Activated T-cell treated with anti-CD3 and anti-CD28 coated beads, Interleukin-2, amount 50 U/mL, for 72 hours (primary cell): Measurements from ENCODE around the gene MRPL32. TPM values are rescaled to one million over a fixed set of nuclear protein-coding genes. Genes with fewer than 3 reads are reported as not detected.
"Not testable (repeated sequence)": the region's sequence is repeated elsewhere in the genome, so short reads cannot be mapped to it uniquely, and the experiment has no call there.

Source experiments
- ATAC-seq, 2 donors: fragments of 150-1000 bp; cut with Tn5 transposase; replicated peaks in 1 of 2; 2 replicates each; pipeline ENCODE4 v1.10.0; 2021; ENCODE audit warnings: moderate library complexity in 2 of 2, mild to moderate bottlenecking in 1 of 2
- DNase-seq, 2 donors: peaks; one replicate each; pipeline ENCODE4 v3.0.0; 2021 to 2022; ENCODE audit warnings: mixed read lengths in 1 of 2
- H3K27ac Mint-ChIP-seq: one replicate; pipeline ENCODE4 v1.8.0; 2022; ENCODE audit warnings: mild to moderate bottlenecking, moderate library complexity, mixed read lengths
- H3K27me3 Mint-ChIP-seq: one replicate; pipeline ENCODE4 v1.8.0; 2022; ENCODE audit warnings: low read depth, mixed read lengths
- H3K36me3 Mint-ChIP-seq, 2 donors: one replicate each; pipeline ENCODE4 v1.8.0; 2022; ENCODE audit warnings: mixed read lengths in 2 of 2, mild to moderate bottlenecking in 1 of 2; ENCODE audit not compliant: insufficient read depth in 2 of 2
- H3K4me1 Mint-ChIP-seq: one replicate; pipeline ENCODE4 v1.8.0; 2022; ENCODE audit warnings: low read depth, mixed read lengths
- H3K4me3 Mint-ChIP-seq, 2 donors: one replicate each; pipeline ENCODE4 v1.8.0; 2022; ENCODE audit warnings: mild to moderate bottlenecking in 2 of 2, mixed read lengths in 2 of 2, moderate library complexity in 2 of 2
- H3K9me3 Mint-ChIP-seq, 2 donors: one replicate each; pipeline ENCODE4 v1.8.0; 2022; ENCODE audit warnings: mixed read lengths in 2 of 2
- total RNA-seq, 2 donors: library from RNA; stranded (reverse); gene quantifications; one replicate each; pipeline ENCODE4 v1.2.3, GENCODE V29; 2022

Gene MRPL32
- total RNA-seq, result 10 to 100 TPM; 64.5 to 66.6 TPM

DNA sequence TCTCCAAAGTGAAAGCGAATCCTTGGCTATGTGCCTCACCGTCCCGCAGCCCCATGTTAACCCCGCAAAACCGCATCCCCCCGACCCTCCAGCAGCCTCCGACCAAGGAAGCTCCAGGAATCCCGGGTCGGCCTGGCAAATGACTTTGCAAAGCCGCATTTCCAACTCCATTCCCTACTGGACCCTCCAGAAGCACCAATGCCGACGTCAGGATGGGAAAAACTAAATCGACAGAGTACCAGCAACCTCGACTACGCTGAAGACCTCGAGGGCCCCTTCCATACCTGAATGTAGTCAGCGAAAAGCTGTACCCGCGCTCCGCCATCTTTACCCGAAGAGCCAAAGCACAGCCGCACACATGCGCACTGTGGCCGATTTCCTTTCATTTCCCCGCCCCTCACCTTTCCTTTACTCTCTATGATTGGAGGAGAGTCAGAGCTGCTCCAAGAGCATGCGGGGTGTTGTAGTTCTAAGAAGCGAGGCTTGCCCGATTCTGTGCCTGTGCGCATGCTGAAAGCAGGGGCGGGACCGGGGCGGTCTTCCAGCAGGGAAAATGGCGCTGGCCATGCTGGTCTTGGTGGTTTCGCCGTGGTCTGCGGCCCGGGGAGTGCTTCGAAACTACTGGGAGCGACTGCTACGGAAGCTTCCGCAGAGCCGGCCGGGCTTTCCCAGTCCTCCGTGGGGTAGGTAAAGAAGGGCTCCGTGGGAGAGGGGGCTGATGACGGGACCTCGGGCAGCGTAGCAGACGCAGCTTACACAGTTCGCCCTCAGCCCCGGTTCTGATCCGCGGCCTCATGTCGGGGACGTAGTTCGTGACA is at the start of gene MRPL32, which contains the start of gene PSMA2:
MRPL32 (plus strand) TSS at position 543 of the 818 bp plus-strand sequence; CDS start at position 554, 11 bp downstream.
PSMA2 (minus strand) TSS at position 341 of the 818 bp plus-strand sequence; CDS start at position 325, 16 bp downstream.
- Mint-ChIP-seq H3K27me3 (no peaks in the 10 kb centered on the region), H3K36me3 (peaks cover 7 to 21% of the 10 kb centered on the region in 2 donors), H3K4me1 (peaks cover 65% of the 10 kb centered on the region), H3K9me3 (no peaks in the 10 kb centered on the region), H3K4me3 (peak within 1 kb of the TSS; percentile 96 to 100), H3K27ac (peak within 1 kb of the TSS; percentile 97)
- DNase-seq, result peak; percentile 94 to 95
- peak; percentile 99 to 100 for ATAC-seq

DNA sequence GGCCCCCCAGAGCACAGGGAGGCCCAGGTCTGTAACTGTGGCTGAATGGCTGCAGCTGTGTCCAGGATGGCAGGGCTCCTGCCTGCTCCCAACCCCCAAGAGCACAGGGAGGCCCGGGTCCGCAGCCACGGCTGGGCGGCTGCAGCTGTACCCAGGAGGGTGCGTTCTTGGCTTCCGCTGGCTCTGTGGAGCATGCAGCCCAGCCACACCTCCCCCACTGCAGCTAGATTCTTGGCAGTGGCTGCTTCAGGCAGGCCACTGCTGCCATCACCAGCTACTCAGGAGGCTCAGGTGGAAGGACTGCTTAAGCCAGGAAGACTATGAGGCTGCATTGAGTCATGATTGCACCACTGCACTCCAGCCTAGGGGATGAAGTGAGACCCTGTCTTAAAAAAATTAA is 48.2 kb upstream of the MRPL32 start:
- Mint-ChIP-seq H3K27ac (no peak overlapping the region), H3K9me3 (no peaks in the 10 kb centered on the region), H3K4me1 (peaks cover 22% of the 10 kb centered on the region), H3K27me3 (no peaks in the 10 kb centered on the region), H3K4me3 (no peak overlapping the region), H3K36me3 (no peaks in the 10 kb centered on the region)
- DNase-seq (no peak), ATAC-seq (no peak)

DNA sequence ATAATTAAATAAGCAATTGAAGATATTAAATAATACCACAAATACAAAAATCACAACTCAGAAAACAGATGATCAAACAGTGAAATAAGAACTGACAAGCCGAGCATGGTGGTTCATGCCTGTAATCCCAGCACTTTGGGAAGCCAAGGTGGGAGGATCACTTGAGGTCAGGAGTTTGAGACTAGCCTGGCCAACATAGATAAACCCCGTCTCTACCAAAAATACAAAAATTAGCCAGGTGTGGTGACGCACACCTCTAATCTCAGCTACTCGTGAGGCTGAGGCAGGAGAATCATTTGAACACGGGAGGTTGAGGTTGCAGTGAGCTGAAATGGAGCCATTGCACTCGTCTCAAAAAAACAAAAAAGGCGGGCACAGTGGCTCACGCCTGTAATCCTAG is 47.0 kb upstream of the MRPL32 start:
- not testable (repeated sequence) for H3K27ac Mint-ChIP-seq, ATAC-seq, H3K36me3 Mint-ChIP-seq, DNase-seq, H3K9me3 Mint-ChIP-seq, H3K4me3 Mint-ChIP-seq, H3K27me3 Mint-ChIP-seq
- peaks cover 27% of the 10 kb centered on the region for H3K4me1 Mint-ChIP-seq

GRCh38 chr7:42886129-42886528 is 46.0 kb upstream of the MRPL32 start:
- no peaks in the 10 kb centered on the region for H3K27me3 Mint-ChIP-seq
- H3K36me3 Mint-ChIP-seq, result no peaks in the 10 kb centered on the region
- H3K27ac Mint-ChIP-seq, result no peak overlapping the region
- ATAC-seq, result no peak
- peaks cover 27% of the 10 kb centered on the region for H3K4me1 Mint-ChIP-seq
- H3K4me3 Mint-ChIP-seq, result no peak overlapping the region
- DNase-seq, result no peak
- H3K9me3 Mint-ChIP-seq, result no peaks in the 10 kb centered on the region

GRCh38 chr7:42886893-42887505 is 45.2 kb upstream of the MRPL32 start:
- no peak for DNase-seq
- H3K27ac Mint-ChIP-seq, result peak overlapping the region; percentile 87
- peak overlapping the region; percentile 86 to 95 for H3K4me3 Mint-ChIP-seq

GRCh38 chr7:42893346-42894240 is 38.6 kb upstream of the MRPL32 start:
- H3K27me3 Mint-ChIP-seq, result no peaks in the 10 kb centered on the region
- H3K27ac Mint-ChIP-seq, result no peak overlapping the region
- peaks cover 7 to 10% of the 10 kb centered on the region in 2 donors for H3K9me3 Mint-ChIP-seq
- H3K36me3 Mint-ChIP-seq, result peaks cover 10 to 13% of the 10 kb centered on the region in 2 donors
- peaks cover 8% of the 10 kb centered on the region for H3K4me1 Mint-ChIP-seq
- no peak for ATAC-seq
- no peak for DNase-seq
- H3K4me3 Mint-ChIP-seq, result no peak overlapping the region

More at GRCh38 chr7:42886893-42887505, 45.2 kb upstream of the MRPL32 start:
- Mint-ChIP-seq H3K4me1 (peaks cover 27% of the 10 kb centered on the region), H3K36me3 (no peaks in the 10 kb centered on the region), H3K27me3 (no peaks in the 10 kb centered on the region), H3K9me3 (no peaks in the 10 kb centered on the region)
- ATAC-seq, result no peak

- ATAC-seq, result no peak
- H3K27ac Mint-ChIP-seq, result peak overlapping the region; percentile 19
Measured at GRCh38 chr7:42900842-42901241, 31.3 kb upstream of the MRPL32 start.

GRCh38 chr7:42902331-42902730 is 29.8 kb upstream of the MRPL32 start:
- H3K27me3 Mint-ChIP-seq, result no peaks in the 10 kb centered on the region
- H3K4me3 Mint-ChIP-seq, result no peak overlapping the region
- no peak overlapping the region for H3K27ac Mint-ChIP-seq
- no peaks in the 10 kb centered on the region for H3K4me1 Mint-ChIP-seq
- ATAC-seq (no peak), DNase-seq (no peak)
- H3K9me3 Mint-ChIP-seq, result no peaks in the 10 kb centered on the region
- no peaks in the 10 kb centered on the region for H3K36me3 Mint-ChIP-seq

More at GRCh38 chr7:42900842-42901241, 31.3 kb upstream of the MRPL32 start:
- Mint-ChIP-seq H3K27me3 (no peaks in the 10 kb centered on the region), H3K4me1 (no peaks in the 10 kb centered on the region), H3K4me3 (no peak overlapping the region), H3K9me3 (peaks cover 0 to 2% of the 10 kb centered on the region in 2 donors), H3K36me3 (peaks cover 2 to 5% of the 10 kb centered on the region in 2 donors)
- DNase-seq, result no peak

GRCh38 chr7:42906181-42906580 is 26.0 kb upstream of the MRPL32 start:
- Mint-ChIP-seq H3K36me3 (peaks cover 0 to 5% of the 10 kb centered on the region in 2 donors), H3K4me3 (no peak overlapping the region), H3K4me1 (peaks cover 19% of the 10 kb centered on the region), H3K9me3 (no peaks in the 10 kb centered on the region), H3K27ac (no peak overlapping the region), H3K27me3 (no peaks in the 10 kb centered on the region)
- no peak for DNase-seq
- ATAC-seq, result no peak

DNA sequence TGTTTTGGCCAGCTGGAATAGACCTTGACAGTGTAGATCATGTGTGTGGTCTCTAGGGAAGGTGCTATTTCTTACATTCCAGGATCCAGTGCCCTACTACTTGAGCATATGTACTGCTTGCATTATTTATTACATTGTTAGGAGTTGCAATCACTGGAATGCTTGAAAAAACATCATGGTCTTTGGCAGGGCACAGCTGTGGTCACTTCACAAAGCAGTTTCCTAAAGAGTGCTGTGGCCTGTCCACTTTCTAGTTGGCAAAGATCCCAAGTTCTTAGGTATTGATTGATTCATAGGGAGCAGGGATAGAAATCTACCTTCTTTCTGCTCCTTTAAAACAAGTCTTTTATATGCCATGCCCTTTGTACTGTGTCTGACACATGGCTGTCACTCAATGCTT is 24.9 kb upstream of the MRPL32 start:
- DNase-seq, result no peak
- H3K4me3 Mint-ChIP-seq, result no peak overlapping the region
- no peaks in the 10 kb centered on the region for H3K27me3 Mint-ChIP-seq
- H3K27ac Mint-ChIP-seq, result no peak overlapping the region
- H3K9me3 Mint-ChIP-seq, result no peaks in the 10 kb centered on the region
- H3K36me3 Mint-ChIP-seq, result peaks cover 0 to 5% of the 10 kb centered on the region in 2 donors
- H3K4me1 Mint-ChIP-seq, result peaks cover 24% of the 10 kb centered on the region
- no peak for ATAC-seq

DNA sequence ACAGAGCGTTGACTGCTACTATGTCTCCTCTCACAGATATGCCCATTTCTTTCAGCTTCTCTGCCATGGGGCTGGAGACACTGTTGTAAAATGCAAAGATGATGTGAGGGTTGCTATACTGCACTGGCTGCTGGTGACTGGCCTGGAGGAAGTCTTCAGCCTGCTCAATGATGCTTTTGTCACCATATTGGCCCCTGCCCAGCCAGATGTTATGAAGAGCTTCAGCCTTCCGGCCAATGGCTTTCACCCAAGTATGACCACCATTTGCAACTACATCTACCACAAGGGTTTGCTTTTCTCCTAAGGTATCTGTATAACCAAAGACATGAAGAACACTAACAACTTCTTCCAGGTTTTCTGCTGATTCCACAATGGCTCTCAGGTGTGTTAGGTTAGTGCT is 21.9 kb upstream of the MRPL32 start:
- H3K27ac Mint-ChIP-seq, result no peak overlapping the region
- H3K36me3 Mint-ChIP-seq, result peaks cover 0 to 6% of the 10 kb centered on the region in 2 donors
- ATAC-seq (no peak), DNase-seq (no peak)
- H3K27me3 Mint-ChIP-seq, result no peaks in the 10 kb centered on the region
- H3K4me3 Mint-ChIP-seq, result peak overlapping the region; percentile 89 to 96
- peaks cover 54% of the 10 kb centered on the region for H3K4me1 Mint-ChIP-seq
- no peaks in the 10 kb centered on the region for H3K9me3 Mint-ChIP-seq

DNA sequence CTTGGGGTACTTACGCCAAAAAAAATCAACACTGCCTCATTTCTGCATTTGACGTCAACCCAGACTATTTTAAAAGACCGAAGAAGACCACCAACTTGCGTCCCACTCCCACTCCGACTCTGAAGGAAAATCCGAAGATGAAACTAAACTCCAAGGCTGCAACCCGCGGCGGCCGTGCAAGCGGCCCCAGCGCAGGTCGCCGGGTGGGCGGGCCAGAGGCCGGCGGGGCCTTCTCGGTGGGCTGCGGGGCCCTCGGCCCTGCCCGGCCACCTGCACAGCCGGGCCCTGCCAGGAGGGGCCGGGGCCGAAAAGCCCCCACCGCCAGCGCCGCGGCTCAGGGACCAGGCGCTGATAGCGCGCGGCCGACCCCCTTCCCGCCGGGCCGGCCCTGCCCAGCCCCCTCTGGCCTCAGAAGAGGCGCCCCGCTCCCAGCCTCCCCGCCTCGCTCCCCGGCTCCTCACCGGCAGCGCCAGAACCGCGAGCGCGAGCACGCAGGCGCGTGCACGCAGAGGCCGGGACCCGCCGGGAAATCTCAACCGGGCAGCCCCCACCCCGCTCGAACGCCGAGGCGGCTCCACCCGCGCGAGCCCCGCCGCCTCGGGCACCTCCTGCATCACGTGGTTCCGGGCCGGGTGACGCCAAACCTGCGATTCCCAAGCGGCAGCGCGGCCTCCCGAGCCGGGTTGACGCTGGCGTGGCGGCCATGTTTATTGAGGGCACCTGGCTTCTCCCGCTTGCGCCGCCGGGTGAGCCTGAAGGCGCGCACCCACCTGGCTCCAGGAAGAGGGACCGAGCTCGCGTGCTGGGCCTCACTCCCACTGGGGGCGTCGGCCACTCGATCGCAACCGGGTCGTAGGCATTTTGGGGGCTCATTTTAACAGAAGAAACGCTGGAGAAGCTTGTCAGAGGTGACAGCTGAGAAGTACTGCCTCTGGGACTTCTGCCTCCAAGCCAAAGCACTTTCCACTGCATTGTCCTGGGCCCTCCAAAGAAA is 20.4 kb upstream of the MRPL32 start, which contains the start of gene C7orf25:
C7orf25 (minus strand) TSS at position 617 of the 994 bp plus-strand sequence. CDS start 1,170 bp downstream, outside the sequence.
- peaks cover 55% of the 10 kb centered on the region for H3K4me1 Mint-ChIP-seq
- no peaks in the 10 kb centered on the region for H3K9me3 Mint-ChIP-seq
- H3K4me3 Mint-ChIP-seq, result peak within 1 kb of the TSS; percentile 89 to 96
- peak; percentile 96 for DNase-seq
- peak within 1 kb of the TSS; percentile 83 for H3K27ac Mint-ChIP-seq
- no peaks in the 10 kb centered on the region for H3K27me3 Mint-ChIP-seq
- peak; percentile 95 to 96 for ATAC-seq
- peaks cover 2 to 6% of the 10 kb centered on the region in 2 donors for H3K36me3 Mint-ChIP-seq
